Measurements from ENCODE around the gene CYTH4.

Gene CYTH4

GRCh38 chr22:37343348-37343747, 61.0 kb downstream of the CYTH4 start:
- H3K36me3 ChIP-seq = no peaks in the 10 kb centered on the region
- no peak overlapping the region for H3K4me3 ChIP-seq (ENCODE audit: low read depth, low read length)
- no peak for DNase-seq
- no peak for TF ChIP-seq CTCF (IDR thresholded peaks at IDR 0.05; ENCODE audit: low read depth, low read length)
- no peaks in the 10 kb centered on the region for H3K27me3 ChIP-seq (ENCODE audit: insufficient read depth, low read depth, severe bottlenecking)
- no peaks in the 10 kb centered on the region for H3K9me3 ChIP-seq (ENCODE audit: severe bottlenecking)
- no peak overlapping the region for H3K27ac ChIP-seq

GRCh38 chr22:37343863-37344734, 61.8 kb downstream of the CYTH4 start:
- no peak for DNase-seq
- H3K27ac ChIP-seq = no peak overlapping the region
- no peaks in the 10 kb centered on the region for H3K36me3 ChIP-seq
- H3K9me3 ChIP-seq (ENCODE audit: severe bottlenecking) = no peaks in the 10 kb centered on the region
- no peak for TF ChIP-seq CTCF (IDR thresholded peaks at IDR 0.05; ENCODE audit: low read depth, low read length)
- no peak overlapping the region for H3K4me3 ChIP-seq (ENCODE audit: low read depth, low read length)
- no peaks in the 10 kb centered on the region for H3K27me3 ChIP-seq (ENCODE audit: insufficient read depth, low read depth, severe bottlenecking)

- no peak overlapping the region for H3K27ac ChIP-seq
- no peak overlapping the region for H3K4me3 ChIP-seq (ENCODE audit: low read depth, low read length)
- TF ChIP-seq CTCF (IDR thresholded peaks at IDR 0.05; ENCODE audit: low read depth, low read length) = no peak
- no peaks in the 10 kb centered on the region for H3K9me3 ChIP-seq (ENCODE audit: severe bottlenecking)
- no peaks in the 10 kb centered on the region for H3K27me3 ChIP-seq (ENCODE audit: insufficient read depth, low read depth, severe bottlenecking)
- DNase-seq = no peak
- H3K36me3 ChIP-seq = no peaks in the 10 kb centered on the region
Observed at GRCh38 chr22:37344735-37345449, 62.6 kb downstream of the CYTH4 start.

GRCh38 chr22:37345863-37346504, 63.7 kb downstream of the CYTH4 start:
- Histone ChIP-seq H3K36me3 (no peaks in the 10 kb centered on the region), H3K4me3 (ENCODE audit: low read depth, low read length) (no peak overlapping the region), H3K27ac (no peak overlapping the region), H3K9me3 (ENCODE audit: severe bottlenecking) (no peaks in the 10 kb centered on the region), H3K27me3 (ENCODE audit: insufficient read depth, low read depth, severe bottlenecking) (no peaks in the 10 kb centered on the region)
- no peak for DNase-seq
- no peak for TF ChIP-seq CTCF (IDR thresholded peaks at IDR 0.05; ENCODE audit: low read depth, low read length)

GRCh38 chr22:37346505-37346895, 64.2 kb downstream of the CYTH4 start:
- no peaks in the 10 kb centered on the region for H3K27me3 ChIP-seq (ENCODE audit: insufficient read depth, low read depth, severe bottlenecking)
- H3K9me3 ChIP-seq (ENCODE audit: severe bottlenecking) = no peaks in the 10 kb centered on the region
- H3K4me3 ChIP-seq (ENCODE audit: low read depth, low read length) = no peak overlapping the region
- TF ChIP-seq CTCF (IDR thresholded peaks at IDR 0.05; ENCODE audit: low read depth, low read length) = no peak
- H3K27ac ChIP-seq = no peak overlapping the region
- DNase-seq = no peak
- H3K36me3 ChIP-seq = no peaks in the 10 kb centered on the region
